GM19324 (cell line): Measurements from ENCODE around the gene VTI1A.

ENCODE experiments used
- ATAC-seq: cut with Tn5 transposase; IDR thresholded peaks from one replicate; pipeline ENCODE4 v1.9.1; 2021; ENCODE audit warnings: mild to moderate bottlenecking, moderate library complexity; ENCODE audit not compliant: unreplicated experiment, low FRiP score

Gene VTI1A

DNA sequence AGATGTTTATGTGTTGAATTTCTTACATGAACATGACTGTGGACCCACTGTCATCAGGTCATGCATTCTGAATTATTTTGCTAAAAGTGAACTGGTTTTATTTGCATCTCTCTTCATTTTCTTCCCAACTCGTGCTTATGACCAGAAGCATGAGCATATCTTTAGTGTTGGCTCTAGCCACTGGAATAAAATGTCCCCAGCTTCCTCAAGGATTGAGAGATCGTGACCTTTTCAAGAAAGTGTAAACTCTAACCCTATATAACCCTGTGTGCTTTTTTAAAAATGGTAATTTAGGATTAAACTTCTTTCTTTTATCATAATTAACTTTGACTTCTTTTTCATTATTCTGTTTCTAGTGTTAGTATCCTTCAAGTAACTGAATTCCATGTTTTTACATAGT is 55.5 kb downstream of the VTI1A start:
- ATAC-seq = no peak

DNA sequence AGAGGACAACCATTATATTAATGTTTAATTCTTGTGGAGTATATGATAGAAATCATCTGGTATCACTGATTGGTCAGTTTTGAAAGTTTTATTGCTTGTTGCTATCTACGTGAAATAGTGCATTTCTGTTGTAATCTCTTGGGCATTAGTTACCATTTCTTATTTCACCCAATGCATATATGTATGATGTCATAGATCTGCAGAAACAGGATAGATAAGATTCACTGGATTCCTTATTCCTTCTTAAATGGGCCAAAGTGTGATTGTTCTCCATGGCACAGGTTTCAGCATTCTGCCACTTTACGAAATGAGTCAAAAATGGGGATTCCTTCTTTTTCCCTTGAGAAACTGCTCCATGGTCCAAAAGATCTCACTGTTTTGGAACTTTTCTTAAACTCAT is 56.6 kb downstream of the VTI1A start:
- no peak for ATAC-seq

DNA sequence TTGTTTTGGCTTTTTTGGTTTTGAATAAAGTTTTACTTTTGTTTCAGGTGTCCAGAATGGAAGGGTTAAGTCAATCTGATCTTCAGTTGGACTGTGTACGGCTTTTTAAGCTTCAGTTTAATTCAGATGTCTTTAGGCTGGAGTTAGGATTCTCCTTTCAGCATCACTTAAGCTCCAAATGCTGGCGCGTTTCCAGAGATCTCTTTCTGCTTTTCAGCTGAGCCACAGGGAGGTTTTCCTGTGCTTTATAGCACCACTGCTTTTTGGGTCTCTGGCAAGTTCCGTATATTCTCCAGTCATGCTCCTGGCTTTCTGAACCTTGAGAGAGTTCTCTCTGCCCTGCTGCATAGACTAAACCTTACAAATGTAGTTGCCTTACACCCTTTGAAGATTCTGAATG is 60.0 kb downstream of the VTI1A start:
- no peak for ATAC-seq

GRCh38 chr10:112507988-112508387 is 61.0 kb downstream of the VTI1A start:
- ATAC-seq = no peak

- ATAC-seq = no peak
Observed at GRCh38 chr10:112509558-112510291, 62.7 kb downstream of the VTI1A start.

DNA sequence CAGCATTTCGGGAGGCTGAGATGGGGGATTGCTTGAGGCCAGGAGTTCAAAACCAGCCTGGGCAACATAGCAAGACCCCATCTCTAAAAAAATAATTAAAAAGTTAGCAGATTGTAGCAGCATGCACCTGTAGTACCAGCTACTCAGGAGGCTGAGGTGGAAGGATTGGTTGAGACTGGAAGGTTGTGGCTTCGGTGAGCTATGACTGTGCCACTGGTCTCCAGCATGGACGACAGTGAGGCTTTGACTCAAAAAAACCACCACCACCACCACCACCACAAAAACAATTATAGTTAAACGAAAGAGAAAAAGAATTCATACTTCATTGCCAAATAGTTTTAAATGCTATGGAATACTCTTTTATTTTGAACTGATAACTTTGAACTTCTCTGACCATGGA is 63.4 kb downstream of the VTI1A start:
- ATAC-seq = no peak

- no peak for ATAC-seq
Observed at GRCh38 chr10:112512294-112512693, 65.3 kb downstream of the VTI1A start.

DNA sequence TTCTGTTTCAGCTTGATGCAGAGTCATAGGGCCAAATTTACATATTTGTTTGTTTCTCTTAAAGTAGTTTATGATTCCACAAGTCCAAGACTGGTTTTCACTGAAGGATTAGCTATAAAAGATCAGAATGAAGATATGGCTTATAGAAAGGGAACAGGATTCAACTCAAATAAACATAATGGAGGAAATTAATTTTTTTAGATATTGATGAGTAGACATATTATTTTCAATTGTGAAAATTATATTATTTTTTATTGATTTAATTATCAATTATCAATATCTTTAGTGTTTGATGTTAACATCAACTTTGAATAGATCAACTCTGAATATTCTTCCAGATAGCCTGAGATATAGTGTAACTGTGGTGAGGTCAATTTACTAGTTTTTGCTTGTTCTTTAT is 68.1 kb downstream of the VTI1A start:
- no peak for ATAC-seq

- ATAC-seq = no peak
Observed at GRCh38 chr10:112515852-112516251, 68.8 kb downstream of the VTI1A start.

DNA sequence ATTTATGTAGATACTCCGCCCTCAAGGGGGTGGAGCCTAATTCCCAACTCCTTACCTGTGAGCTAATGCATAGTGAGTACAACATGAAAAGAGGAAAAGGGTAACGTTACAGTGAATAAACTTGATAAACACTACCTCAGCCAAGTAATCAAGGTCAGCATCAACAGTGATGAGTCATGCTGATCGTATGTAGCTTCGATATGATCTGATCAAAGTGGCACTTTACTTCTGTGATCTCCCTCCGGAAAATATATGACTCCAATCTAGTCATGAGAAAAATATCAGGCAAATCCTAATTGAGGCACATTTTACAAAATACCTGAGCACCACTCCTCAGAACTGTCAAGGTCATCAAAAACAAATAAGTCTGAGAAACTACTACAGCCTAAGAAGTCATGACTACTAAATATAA is 70.4 kb downstream of the VTI1A start:
- no peak for ATAC-seq

DNA sequence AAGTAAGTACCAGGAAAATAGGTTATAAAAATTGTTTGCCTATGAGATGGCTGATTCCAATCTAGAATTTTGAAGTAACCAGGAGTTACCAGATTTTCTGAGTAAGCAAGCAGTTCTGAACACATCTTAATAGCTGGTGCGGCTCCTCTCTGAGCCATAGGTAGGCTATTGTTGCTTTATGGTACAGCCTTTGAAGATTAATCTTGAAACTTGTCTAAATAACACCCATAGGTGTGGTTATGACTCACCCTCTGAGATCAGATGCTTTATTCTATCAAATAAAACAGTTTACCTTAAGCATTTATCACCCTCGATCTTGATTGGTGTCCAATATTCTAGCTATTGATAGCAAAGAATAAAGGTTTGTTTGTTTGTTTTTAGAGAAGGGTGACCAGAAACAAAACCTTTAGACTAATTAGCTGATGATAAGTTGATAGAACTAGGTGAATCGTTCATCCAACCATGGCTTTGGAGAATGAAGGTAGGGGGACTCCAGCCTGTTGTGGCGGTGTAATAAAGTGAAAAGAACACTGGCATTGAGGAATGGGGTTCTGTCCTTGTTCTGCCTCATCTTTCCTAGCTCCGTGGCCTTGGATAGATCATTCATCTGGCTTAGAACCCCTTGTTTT is 72.2 kb downstream of the VTI1A start:
- ATAC-seq = no peak

- no peak for ATAC-seq
Observed at GRCh38 chr10:112520914-112521313, 73.9 kb downstream of the VTI1A start.

DNA sequence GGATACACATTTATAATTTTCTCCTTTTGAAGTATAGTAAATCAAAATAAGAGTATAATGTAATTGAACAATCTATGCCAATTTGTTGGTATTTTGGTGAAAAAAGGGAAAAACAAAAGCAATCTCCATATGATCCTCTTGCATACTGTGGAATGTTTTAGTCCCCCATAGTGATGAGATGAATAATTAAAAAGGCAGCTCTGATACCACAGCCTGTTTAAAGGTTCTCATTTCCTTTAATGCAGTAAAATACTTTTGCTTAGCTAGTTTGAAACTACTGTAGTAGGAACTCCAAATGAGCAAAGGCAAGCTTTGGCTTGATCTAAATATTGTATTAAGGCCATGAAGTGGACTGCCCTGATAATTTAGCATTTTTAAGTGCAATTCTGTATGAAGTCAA is 77.6 kb downstream of the VTI1A start:
- ATAC-seq = no peak

DNA sequence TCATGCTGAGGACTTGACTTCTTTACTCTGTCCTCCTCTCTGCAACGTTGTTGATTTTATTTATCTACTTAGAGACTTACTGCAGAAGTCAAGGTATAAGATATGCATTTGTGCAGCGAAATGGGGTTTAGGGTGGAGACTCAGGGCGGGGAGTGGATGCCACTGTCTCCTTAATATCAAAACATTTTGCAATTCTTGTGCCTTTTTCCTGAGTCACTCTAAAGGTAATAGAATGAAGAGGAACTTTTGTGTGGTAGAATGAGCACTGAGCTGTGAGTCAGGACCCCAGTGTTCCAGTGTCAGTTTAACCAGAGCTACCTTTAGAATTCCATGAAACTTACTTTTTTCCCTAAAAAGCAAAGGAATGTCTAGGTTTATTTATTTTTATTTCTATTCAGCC is 78.2 kb downstream of the VTI1A start:
- ATAC-seq = no peak

DNA sequence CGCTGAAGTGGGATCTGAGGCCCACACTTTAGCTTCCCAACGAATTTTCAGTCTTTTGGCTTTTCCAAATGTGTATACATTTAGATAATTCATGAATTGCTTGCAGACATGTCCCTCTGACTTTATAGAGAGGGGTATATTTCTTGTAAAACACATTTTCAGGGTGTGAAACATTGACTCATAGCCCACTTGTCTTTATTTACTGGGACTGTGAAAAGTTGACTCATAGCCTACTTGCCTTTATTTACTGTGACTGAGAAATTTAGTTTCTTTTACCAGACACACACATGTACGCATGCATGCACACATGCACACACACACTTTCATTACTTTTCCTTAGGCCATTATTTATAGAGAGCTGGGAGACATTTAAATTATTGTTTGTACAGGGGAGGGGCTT is 79.1 kb downstream of the VTI1A start:
- ATAC-seq = no peak

GRCh38 chr10:112526906-112527305 is 79.9 kb downstream of the VTI1A start:
- no peak for ATAC-seq

GRCh38 chr10:112528235-112528634 is 81.2 kb downstream of the VTI1A start:
- ATAC-seq = no peak

GRCh38 chr10:112531421-112531820 is 84.4 kb downstream of the VTI1A start:
- ATAC-seq = no peak

GRCh38 chr10:112532189-112532588 is 85.2 kb downstream of the VTI1A start:
- ATAC-seq = peak; percentile 91

- no peak for ATAC-seq
Observed at GRCh38 chr10:112532956-112533355, 85.9 kb downstream of the VTI1A start.

GRCh38 chr10:112533916-112534315 is 86.9 kb downstream of the VTI1A start:
- ATAC-seq = no peak

DNA sequence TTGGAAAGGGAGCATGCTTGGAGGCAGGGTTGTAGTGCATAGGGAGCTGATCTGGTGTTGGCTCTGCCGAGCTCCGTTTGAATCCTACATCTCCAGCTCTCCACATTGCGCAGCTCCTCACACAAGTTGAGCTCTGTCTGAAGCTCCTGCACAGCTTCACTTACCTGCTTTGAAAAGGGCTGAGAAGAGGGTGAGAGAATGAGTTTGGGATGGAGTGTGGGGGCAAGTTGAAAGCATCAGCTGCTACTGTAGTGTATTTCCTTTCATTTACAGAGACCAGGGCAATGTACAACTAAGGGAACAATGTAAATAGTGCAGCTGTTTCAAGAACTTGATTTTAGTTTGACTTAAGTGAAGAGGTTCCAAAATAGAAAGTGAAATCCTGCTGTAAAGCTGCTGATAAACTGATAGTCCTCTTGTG is 88.5 kb downstream of the VTI1A start:
- ATAC-seq = peak; percentile 60
